Activated CD8-positive, alpha-beta memory T cell treated with anti-CD3 and anti-CD28 coated beads, Interleukin-2, amount 50 U/mL, for 48 hours (primary cell): ENCODE results near the gene ALPK1.
"Not testable (repeated sequence)": the region's sequence is repeated elsewhere in the genome, so short reads cannot be mapped to it uniquely, and the experiment has no call there.

Experiments
- DNase-seq: peaks from one replicate; pipeline ENCODE4 v3.0.0-alpha.2; 2020

Gene ALPK1

DNA sequence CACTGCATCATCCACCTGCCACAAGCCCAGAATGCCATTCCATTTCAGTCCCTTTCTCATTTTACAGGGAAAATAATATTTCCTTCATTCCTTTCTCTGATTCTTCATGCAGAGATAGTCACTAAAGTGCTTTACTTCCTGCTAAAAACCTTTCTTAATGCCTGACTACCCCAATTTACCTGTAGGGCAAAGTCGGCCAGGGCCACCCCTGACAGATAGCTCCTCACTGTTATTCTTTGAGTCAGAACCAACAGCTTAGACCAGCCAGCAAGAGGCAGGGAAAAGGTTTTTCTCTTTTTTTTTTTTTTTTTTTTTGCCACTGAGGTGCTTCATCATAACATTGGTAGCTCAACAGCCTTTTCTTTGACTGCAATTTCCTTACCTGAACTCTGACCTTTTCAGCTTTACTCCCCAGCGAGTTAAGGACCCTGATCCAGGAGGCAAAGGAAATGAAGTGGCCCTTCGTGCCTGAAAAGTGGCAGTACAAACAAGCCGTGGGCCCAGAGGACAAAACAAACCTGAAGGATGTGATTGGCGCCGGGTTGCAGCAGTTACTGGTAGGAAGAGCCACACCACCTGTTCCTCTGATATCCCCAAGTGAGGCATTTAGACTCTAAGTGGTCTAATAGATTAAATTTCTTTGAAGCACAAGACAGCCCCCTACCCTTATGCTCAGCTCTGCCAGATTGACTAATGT is 85.0 kb downstream of the ALPK1 start:
- no peak for DNase-seq

- no peak for DNase-seq
Measured at GRCh38 chr4:112386071-112386470, 88.9 kb downstream of the ALPK1 start.

GRCh38 chr4:112402098-112402497 is 104.9 kb downstream of the ALPK1 start:
- no peak for DNase-seq

DNA sequence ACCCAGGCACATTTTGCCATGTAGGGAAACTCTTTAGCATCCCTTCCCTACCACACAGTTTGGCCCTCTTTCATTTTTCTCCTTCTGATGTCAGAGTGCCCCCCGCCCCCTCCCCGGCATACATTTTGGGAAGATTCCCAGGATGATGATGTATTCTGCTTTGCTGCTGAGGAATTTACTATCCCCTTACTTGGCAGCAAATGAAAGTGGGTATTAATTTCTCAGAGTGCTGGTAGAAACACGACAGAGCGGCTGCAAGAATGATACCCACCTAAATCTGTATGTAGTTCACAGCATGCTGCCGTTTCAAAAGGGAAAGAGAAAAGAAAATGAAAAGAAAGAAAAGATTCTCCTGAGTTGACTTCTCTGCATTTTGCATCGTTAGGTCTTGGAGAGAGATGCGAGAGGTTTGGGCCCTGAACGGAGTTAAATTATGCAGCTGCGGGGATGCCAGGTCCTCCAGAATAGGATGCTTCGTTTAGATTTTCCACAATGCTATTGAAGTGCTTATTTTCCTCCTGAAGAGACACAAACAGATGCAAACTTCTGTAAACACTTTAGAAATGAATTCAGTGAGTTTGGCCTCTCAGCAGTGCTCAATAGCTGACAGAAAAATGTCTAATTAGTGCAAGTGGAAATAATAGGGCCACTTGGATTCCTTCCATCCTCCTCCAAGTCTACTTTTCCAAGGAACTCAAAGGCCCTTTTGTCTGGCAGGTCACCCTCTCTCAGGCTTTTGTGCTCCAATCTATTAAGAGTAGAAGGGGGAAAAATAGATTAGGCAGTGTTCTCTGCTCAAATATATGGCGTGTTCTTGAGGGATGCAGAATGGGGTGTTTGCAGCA is 106.2 kb downstream of the ALPK1 start:
- no peak for DNase-seq

GRCh38 chr4:112410364-112410763 is 113.2 kb downstream of the ALPK1 start:
- DNase-seq: no peak

DNA sequence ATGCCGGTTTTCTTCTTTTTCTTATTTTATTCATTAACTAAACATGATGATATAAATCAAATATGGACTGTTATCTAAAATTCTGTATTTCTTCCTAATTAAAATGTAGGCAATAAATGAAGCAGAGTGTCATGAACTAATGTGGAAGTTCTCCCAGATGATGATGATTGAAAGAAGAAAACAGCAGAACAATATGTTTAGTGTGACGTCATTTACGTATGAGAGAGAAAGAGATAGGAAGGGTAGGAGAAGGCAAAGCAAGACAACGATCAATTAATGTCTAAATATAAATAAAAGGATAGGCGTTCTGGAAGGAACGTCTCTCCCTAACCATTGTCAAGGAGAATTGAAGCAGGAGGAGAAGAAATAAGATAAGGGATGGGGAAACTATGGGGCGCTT is 113.6 kb downstream of the ALPK1 start:
- DNase-seq: no peak

- no peak for DNase-seq
Measured at GRCh38 chr4:112411781-112412550, 114.8 kb downstream of the ALPK1 start.

DNA sequence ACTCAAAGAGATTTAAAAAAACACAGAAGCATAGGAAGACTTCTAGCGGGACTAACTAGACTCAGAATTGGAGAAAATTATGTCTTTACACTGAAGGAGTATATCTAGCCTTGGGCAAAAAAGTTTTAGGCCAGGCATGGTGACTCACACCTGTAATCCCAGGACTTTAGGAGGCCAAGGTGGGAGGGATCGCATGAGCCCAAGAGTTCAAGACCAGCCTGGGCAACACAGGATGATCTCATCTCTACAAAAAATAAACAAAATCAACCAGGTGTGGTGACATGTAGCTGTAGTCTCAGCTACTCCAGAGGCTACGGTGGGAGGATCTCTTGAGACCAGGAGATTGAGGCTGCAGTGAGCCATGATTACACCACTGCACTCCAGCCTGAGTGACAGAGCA is 119.3 kb downstream of the ALPK1 start:
- DNase-seq: no peak

DNA sequence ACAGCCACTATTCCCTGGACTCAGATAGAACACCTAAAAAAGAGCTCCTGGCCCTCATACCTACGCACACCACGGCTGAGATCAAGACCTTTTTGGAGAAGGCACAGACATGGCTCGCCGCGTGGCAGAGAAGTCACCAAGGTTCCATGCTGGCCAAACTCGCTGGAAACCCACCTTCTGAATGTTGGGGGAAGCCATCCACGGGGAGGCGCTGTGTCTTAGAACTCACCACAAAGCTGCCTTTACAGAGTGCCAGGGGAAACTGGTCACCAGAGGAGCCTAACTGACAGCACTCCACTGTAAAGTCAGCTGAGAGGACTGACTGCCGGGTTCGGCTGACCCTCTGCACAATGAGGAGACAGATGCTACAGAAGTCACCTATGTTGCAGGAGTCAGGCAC is 120.9 kb downstream of the ALPK1 start:
- no peak for DNase-seq

DNA sequence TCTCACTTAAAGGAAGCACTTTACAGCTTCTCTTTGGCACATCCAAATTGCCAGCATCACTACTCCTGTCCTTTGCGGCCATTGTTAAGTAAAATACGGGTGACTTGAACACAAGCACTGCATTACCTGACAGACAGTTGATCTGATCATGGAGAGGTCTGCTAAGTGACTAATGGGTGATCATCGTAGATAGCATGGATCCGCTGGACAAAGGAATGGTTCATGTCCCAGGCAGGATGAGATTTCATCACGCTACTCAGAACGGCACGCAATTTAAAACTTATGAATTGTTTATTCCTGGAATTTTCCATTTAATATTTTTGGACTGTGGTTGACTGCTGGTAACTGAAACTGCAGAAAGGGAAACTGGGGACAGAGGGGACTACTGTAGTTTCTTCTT is 124.7 kb downstream of the ALPK1 start:
- DNase-seq: no peak

GRCh38 chr4:112422644-112423043 is 125.5 kb downstream of the ALPK1 start:
- DNase-seq: no peak

DNA sequence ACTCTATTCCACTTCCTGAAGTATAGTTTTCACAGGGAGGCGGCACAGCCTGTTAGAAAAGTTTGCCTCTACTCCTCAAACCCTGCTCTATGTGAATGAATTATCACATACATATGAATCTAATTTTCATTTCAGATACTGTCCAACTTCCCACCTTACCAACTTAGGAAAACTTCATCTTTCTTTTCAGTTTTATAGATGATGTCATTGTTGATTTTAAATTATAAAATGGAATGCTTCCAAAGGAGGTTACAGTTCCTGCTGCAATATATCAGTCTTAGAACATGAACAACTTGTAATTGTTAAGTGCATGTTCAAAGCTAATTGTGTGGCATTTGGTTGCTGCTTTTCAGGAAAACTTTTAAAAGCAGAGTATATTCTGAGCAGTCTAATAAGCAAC is 126.4 kb downstream of the ALPK1 start:
- no peak for DNase-seq

GRCh38 chr4:112425823-112426222 is 128.7 kb downstream of the ALPK1 start:
- no peak for DNase-seq

- DNase-seq: no peak
Measured at GRCh38 chr4:112426416-112426815, 129.2 kb downstream of the ALPK1 start.

DNA sequence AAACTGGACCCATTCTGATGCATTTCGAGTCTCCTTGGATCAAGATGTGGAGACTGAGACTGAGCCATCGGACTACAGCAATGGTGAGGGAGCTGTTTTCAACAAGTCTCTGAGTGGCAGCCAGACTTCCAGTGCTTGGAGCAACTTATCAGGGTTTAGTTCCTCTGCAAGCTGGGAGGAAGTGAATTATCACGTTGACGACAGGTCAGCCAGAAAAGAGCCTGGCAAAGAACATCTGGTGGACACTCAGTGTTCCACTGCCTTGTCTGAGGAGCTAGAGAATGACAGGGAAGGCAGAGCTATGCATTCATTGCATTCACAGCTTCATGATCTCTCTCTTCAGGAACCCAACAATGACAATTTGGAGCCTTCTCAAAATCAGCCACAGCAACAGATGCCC is 134.0 kb downstream of the ALPK1 start:
- DNase-seq: no peak

DNA sequence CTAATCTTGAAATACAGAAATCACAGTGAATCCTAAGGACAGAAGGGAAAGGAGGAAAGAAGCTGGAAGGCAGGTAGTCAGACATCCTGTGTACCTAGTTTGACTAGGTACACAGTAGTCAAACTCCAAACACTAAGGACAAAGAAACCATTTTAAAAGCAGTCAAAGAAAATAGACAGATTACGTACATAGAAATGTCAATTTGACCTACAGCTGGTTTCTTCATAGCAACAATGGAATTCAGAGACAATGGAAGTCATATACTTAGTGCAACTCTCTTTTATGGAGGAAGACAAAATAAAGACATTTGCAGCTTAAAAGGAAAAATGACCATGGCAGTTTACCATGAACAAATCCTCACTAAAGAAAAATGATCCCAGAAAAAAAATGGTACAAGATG is 139.8 kb downstream of the ALPK1 start:
- DNase-seq: no peak

GRCh38 chr4:112442226-112442625 is 145.1 kb downstream of the ALPK1 start:
- DNase-seq: not testable (repeated sequence)

DNA sequence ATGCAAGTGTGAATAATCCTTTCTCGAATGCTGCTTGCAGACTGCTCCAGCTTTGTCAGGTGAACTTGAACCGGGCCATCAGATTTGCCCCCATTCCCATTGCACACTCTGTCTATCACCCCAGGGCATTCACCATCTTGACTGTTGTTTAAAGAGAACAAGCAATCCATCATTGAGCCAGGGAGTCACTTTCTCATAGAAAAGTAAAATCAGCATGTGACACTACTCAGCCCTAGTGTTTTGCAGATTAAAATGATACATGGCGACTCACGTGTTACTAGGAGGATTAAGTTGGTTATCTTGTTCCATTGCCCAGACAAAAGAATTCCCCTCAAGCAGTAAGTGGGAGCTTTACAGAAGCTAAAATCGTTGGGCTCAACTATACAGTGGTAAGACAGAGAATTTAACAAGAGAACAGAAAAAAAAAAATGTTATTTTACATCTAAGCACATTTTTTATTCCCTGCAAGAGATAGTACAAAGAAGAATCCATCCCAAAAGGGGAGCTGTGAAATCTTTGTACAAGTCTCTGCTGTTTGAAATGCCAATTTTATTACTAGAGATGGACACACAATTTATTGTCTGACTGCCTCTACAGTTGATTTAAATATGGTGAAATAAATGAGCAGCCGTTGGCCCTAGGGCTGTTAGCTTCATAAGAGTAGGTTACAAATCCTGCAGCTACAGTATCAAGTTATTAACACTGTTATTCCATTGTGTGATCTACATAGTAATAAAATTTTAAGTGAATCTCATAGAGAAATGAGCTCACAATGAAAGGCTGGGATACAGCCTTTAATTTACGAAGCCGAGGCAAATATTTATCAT is 151.3 kb downstream of the ALPK1 start:
- no peak for DNase-seq

DNA sequence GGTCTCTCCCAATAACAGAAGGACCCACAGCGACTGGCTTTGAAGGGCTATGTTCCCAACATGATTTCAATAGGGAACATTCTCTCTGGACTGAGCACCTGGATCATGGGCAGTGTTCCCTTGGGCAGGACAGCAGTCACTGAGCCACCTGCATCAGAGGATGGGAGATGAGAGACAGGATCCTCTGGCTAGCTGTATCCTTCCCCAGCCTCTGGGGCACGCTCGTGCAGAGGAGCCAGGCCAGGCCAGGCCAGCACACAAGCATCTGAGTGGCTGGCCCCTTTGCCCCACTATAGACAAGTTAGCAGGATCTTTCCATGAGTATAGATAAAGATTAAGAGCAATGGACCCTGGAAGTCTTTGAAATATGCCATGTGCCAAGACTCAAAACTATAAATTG is 152.5 kb downstream of the ALPK1 start:
- DNase-seq: no peak

DNA sequence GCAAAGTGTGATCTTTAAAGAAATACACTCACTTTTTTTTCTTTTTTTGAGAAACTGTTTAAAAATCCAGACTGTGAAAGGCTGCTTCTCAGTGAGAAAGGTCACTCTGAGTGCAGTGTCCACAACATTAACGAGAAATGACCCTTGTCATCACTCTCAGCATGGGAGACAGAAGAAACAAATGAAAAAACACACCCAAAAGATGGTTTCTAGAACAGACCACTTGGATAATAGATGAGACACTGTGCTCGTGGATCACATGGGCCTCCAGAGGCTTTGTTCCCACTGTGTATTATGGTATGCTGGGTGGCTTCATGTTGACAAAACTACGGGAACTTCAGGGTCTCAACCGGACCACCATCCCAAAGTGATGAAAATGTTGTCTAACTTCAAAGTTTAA is 153.9 kb downstream of the ALPK1 start:
- no peak for DNase-seq

- DNase-seq: no peak
Measured at GRCh38 chr4:112451831-112452230, 154.7 kb downstream of the ALPK1 start.

GRCh38 chr4:112453321-112453720 is 156.2 kb downstream of the ALPK1 start:
- DNase-seq: no peak

- no peak for DNase-seq
Measured at GRCh38 chr4:112472318-112472717, 175.1 kb downstream of the ALPK1 start.
